ENCODE results near the gene KCNH5.

- no peak for TF ChIP-seq CTCF (IDR thresholded peaks at IDR 0.05; ENCODE audit: insufficient read depth, low read length, poor library complexity, severe bottlenecking)
- no peak for TF ChIP-seq EZH2phosphoT487 (conservative IDR thresholded peaks at IDR 0.05; ENCODE audit: low read length)
These were observed 266.4 kb downstream of the KCNH5 start for GRCh38 chr14:62778852-62779251.
